Measurements from ENCODE around the gene MTF2.

The MTF2 gene

GRCh38 chr1:93109578-93109977 lies 30.5 kb downstream of the MTF2 start:
- no peak for TF ChIP-seq GATA2 (IDR thresholded peaks at IDR 0.05; ENCODE audit: low read depth, low read length)
- TF ChIP-seq GATA3 (IDR thresholded peaks at IDR 0.05; ENCODE audit: low read depth, low read length) = no peak

GRCh38 chr1:93111065-93111464 lies 32.0 kb downstream of the MTF2 start:
- TF ChIP-seq GATA3 (IDR thresholded peaks at IDR 0.05; ENCODE audit: low read depth, low read length) (no peak), GATA2 (IDR thresholded peaks at IDR 0.05; ENCODE audit: low read depth, low read length) (no peak)

GRCh38 chr1:93111561-93111960 lies 32.5 kb downstream of the MTF2 start:
- TF ChIP-seq GATA2 (IDR thresholded peaks at IDR 0.05; ENCODE audit: low read depth, low read length) (no peak), GATA3 (IDR thresholded peaks at IDR 0.05; ENCODE audit: low read depth, low read length) (no peak)

- TF ChIP-seq GATA2 (IDR thresholded peaks at IDR 0.05; ENCODE audit: low read depth, low read length) (no peak), GATA3 (IDR thresholded peaks at IDR 0.05; ENCODE audit: low read depth, low read length) (no peak)
Measured at GRCh38 chr1:93113127-93113526, 34.0 kb downstream of the MTF2 start.

- no peak for TF ChIP-seq GATA3 (IDR thresholded peaks at IDR 0.05; ENCODE audit: low read depth, low read length)
- no peak for TF ChIP-seq GATA2 (IDR thresholded peaks at IDR 0.05; ENCODE audit: low read depth, low read length)
Measured at GRCh38 chr1:93114391-93114790, 35.3 kb downstream of the MTF2 start.

- TF ChIP-seq GATA2 (IDR thresholded peaks at IDR 0.05; ENCODE audit: low read depth, low read length) (no peak), GATA3 (IDR thresholded peaks at IDR 0.05; ENCODE audit: low read depth, low read length) (no peak)
Measured at GRCh38 chr1:93120614-93121013, 41.5 kb downstream of the MTF2 start.

GRCh38 chr1:93123201-93123783 lies 44.2 kb downstream of the MTF2 start:
- TF ChIP-seq GATA2 (IDR thresholded peaks at IDR 0.05; ENCODE audit: low read depth, low read length) (no peak), GATA3 (IDR thresholded peaks at IDR 0.05; ENCODE audit: low read depth, low read length) (no peak)

- TF ChIP-seq GATA3 (IDR thresholded peaks at IDR 0.05; ENCODE audit: low read depth, low read length) (no peak), GATA2 (IDR thresholded peaks at IDR 0.05; ENCODE audit: low read depth, low read length) (no peak)
Measured at GRCh38 chr1:93124556-93125355, 45.7 kb downstream of the MTF2 start.

- TF ChIP-seq GATA2 (IDR thresholded peaks at IDR 0.05; ENCODE audit: low read depth, low read length) (no peak), GATA3 (IDR thresholded peaks at IDR 0.05; ENCODE audit: low read depth, low read length) (no peak)
Measured at GRCh38 chr1:93129507-93130099, 50.5 kb downstream of the MTF2 start.

- TF ChIP-seq GATA3 (IDR thresholded peaks at IDR 0.05; ENCODE audit: low read depth, low read length) = no peak
- no peak for TF ChIP-seq GATA2 (IDR thresholded peaks at IDR 0.05; ENCODE audit: low read depth, low read length)
Measured at GRCh38 chr1:93132638-93133037, 53.6 kb downstream of the MTF2 start.

GRCh38 chr1:93136445-93136844 lies 57.4 kb downstream of the MTF2 start:
- no peak for TF ChIP-seq GATA3 (IDR thresholded peaks at IDR 0.05; ENCODE audit: low read depth, low read length)

- TF ChIP-seq GATA2 (IDR thresholded peaks at IDR 0.05; ENCODE audit: low read depth, low read length) (no peak), GATA3 (IDR thresholded peaks at IDR 0.05; ENCODE audit: low read depth, low read length) (no peak)
Measured at GRCh38 chr1:93137604-93138292, 58.7 kb downstream of the MTF2 start.

GRCh38 chr1:93140106-93140505 lies 61.0 kb downstream of the MTF2 start:
- TF ChIP-seq GATA2 (IDR thresholded peaks at IDR 0.05; ENCODE audit: low read depth, low read length) = no peak
- TF ChIP-seq GATA3 (IDR thresholded peaks at IDR 0.05; ENCODE audit: low read depth, low read length) = no peak

- no peak for TF ChIP-seq GATA2 (IDR thresholded peaks at IDR 0.05; ENCODE audit: low read depth, low read length)
- TF ChIP-seq GATA3 (IDR thresholded peaks at IDR 0.05; ENCODE audit: low read depth, low read length) = no peak
Measured at GRCh38 chr1:93142161-93142560, 63.1 kb downstream of the MTF2 start.
